GM19193 (cell line): ENCODE data around the gene CARD9.

Source experiments
- POLR2A ChIP-seq: IDR thresholded peaks from 4 replicates; pipeline ENCODE4 v1.6.1; 2011; ENCODE audit not compliant: insufficient read depth, insufficient read length; ENCODE audit errors: extremely low read depth

Gene CARD9

DNA sequence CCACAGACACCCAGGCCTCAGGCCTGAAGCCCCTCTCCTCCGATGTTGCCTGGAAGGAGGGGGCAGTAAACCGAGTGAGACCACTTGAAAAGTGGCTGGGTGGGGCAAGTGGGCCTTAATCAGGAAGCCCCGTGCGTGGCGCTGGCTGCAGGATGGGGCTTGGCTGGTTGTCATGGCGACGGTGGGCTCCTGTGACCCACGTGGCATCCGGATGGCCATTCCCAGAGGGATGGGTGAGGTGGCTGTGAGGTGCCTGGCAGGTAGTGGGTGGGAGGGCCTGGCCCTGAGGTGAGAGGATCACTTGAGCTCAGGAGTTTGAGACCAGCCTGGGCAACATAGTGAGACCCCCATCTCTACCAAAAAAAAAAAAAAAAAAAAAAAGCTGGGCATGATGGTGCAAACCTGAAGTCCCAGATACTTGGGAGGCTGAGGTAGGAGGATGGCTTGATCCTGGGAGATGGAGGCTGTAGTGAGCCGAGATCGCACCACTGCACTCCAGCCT, 40.9 kb downstream of the CARD9 start:
- no peak for TF ChIP-seq POLR2A

- no peak for TF ChIP-seq POLR2A
Measured at GRCh38 chr9:136331556-136332481, 41.6 kb downstream of the CARD9 start.

DNA sequence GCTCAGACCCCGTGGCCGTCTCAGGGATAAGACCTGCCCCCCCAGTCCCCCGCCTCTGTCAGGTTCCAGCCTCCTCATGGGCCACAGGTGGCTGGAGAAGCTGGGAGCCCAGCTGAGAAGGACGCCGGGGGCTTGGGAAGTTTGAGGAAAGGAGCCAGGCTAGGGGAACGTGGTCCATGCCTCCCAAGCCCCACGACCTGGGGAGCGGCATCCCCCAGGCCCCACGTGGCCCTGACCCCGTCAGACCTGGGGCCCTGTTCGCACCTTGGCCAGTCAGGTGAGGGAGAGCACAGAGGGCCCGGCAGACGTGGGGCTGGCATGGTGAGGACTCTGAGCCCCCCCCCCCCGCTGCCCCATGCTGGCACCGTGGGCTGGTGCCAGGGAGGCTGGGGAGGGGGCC, 42.4 kb downstream of the CARD9 start:
- no peak for TF ChIP-seq POLR2A

- TF ChIP-seq POLR2A = no peak
Measured at GRCh38 chr9:136330406-136330990, 43.0 kb downstream of the CARD9 start.

GRCh38 chr9:136329636-136330405, 43.6 kb downstream of the CARD9 start:
- TF ChIP-seq POLR2A = no peak

DNA sequence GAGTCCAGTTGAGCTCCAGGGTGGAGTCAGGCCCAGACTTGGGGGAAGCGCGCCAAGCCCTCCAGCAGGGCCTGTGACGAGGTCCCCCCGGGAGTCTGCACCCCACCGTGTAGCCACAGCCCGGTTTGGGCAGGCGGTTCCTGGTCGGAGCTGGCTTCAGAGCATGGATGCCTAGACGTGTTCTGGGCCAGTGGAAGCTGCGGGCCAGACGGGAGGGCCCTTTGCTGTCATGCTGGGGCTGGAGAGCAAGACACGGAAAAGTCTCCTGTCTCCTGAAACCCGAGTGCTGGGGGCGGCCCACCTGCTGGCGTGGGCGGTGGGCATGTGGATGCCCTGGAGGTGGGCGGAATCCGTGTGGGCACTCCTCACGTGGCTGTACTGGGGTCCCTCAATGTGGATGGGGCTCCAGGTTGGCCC, 44.2 kb downstream of the CARD9 start:
- no peak for TF ChIP-seq POLR2A

- TF ChIP-seq POLR2A = no peak
Measured at GRCh38 chr9:136328622-136329041, 44.8 kb downstream of the CARD9 start.

GRCh38 chr9:136328011-136328621, 45.4 kb downstream of the CARD9 start:
- no peak for TF ChIP-seq POLR2A

DNA sequence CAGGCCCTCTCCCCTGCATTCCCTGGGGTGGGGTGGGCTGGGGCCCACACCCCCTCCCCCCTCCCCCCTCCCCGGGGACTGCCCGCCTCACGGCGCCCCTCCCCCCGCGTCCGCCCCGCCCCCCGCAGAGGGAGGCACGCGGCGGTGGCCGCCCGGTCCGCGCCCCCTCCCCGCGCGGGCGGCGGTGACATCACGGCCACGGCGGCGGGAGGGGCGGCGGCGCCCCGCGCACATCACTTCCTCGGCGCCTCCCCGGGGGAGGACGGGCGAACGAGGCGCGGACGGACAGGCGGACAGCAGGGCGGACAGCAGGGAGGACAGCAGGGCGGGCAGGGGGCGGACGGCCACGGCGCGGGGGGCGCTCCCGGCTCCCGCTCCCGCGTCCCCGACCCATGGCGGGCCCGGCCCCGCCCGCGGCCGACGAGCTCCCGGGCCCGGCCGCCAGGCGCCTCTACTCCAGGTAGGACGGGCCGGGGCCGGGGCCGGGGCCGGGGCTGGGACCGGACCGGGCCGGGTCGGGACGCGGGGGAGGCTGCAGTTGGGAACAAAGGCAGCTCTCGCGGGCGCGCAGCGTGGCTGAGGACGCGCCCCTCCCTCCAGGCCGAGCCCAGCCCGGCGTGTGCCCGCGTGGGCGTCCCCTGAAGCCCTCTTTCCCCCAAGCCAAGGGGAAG, 46.0 kb downstream of the CARD9 start, which contains the start of gene GPSM1:
GPSM1 (plus strand) TSS at position 236 of the 671 bp plus-strand sequence; CDS start at position 393, 157 bp downstream.
- TF ChIP-seq POLR2A = no peak

DNA sequence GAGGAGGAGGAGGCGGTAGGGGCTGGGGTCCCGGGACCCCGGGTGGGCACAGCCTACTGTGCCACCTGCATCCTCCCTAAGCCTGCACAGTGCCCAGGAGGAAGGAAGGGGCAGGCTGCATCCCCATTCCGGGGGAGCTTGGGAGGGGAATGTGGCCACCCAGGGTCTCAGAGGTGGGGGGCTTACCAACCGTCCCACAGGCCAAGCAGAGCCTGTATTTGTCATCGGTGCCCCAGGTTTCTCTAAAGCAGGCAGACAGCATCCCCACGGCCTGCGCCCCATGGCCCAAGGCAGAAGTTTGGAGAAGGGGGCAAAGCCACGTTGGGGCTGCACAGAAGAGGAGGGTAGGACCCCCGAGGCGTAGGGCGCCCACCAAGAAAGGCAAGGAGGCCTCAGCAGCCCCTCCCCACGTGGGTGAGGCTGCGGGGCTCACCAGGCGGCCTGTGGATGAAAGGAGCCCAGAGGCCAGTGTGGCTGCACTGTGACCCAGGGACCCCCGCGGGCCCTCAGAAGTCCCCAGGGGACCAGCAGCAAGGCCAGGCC, 46.6 kb downstream of the CARD9 start:
- no peak for TF ChIP-seq POLR2A

DNA sequence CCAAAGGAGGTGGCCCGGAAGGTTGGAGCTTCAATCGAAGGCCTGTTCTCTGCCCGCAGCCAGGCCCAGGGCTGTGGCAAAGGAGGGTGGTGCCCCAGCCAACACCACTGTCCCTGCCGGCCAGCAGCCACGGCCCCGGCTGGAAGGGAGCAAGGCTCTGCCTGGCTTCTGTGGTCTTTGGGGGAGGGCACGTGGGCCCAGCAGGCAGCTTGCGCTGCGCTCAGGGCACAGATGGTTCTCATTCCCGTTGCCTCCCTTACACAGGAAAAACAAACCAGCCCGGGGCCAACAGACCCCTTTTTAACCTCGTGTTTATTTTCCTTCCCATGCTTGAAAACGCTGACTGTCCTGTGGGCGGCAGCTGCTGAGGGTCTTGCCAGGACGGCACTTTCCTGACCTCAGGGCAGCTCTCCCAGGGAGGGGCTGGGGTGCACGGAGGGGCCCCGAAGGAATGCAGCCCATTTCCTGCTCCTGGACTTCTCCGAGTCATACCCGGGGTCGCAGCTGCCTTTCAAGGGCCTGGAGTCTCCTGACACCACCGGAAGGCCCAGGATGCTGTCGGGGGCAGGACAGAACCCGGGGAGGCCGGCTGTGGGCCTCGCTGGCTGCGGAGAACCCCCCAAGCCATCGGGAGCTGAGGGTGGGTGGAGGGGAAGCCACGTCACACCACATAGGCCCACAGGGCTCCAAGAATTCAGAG, 47.3 kb downstream of the CARD9 start:
- TF ChIP-seq POLR2A = no peak

DNA sequence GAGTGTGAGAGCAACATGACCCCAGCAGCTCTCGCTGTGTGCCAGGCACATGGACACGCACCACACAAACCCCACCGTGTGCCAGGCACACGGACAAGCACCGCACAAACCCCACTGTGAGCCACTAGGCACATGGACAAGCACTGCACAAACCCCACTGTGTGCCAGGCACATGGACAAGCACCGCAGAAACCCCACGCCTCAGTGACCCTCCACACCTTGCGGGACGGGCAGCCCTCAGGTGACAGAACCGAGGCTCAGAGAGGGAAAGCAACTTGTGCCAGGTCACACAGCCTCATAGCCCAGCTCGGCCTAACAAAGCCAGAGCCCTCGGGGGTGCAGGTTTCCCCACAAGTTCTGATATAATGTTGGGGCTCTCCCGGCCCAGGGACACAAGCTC, 48.1 kb downstream of the CARD9 start:
- TF ChIP-seq POLR2A = no peak

- no peak for TF ChIP-seq POLR2A
Measured at GRCh38 chr9:136324501-136325300, 48.8 kb downstream of the CARD9 start.

GRCh38 chr9:136323371-136323789, 50.1 kb downstream of the CARD9 start:
- TF ChIP-seq POLR2A = no peak
